K562 (cell line): ENCODE data around the gene USP16. TPM values are rescaled to one million over a fixed set of nuclear protein-coding genes. Genes with fewer than 3 reads are reported as not detected.

Experiments used
- CBFA2T2 ChIP-seq: fragments of 450-650 bp; conservative IDR thresholded peaks from 2 replicates; pipeline ENCODE4 v1.6.1; 2017; ENCODE audit warnings: mild to moderate bottlenecking
- CHD2 ChIP-seq: IDR thresholded peaks from 2 replicates; pipeline ENCODE4 v1.6.1; 2011; ENCODE audit warnings: low read depth, low read length
- EWSR1 ChIP-seq: fragments of 450-650 bp; IDR thresholded peaks from 2 replicates; pipeline ENCODE4 v1.6.1; 2018; ENCODE audit warnings: borderline replicate concordance, mild to moderate bottlenecking, low read depth, moderate library complexity; ENCODE audit not compliant: partially characterized antibody
- FOXM1 ChIP-seq, 2 experiments: fragments of 450-650 bp in 1 of 2; sonication (generic) in 1 of 2; formaldehyde crosslinking in 1 of 2; IDR thresholded peaks; 2 replicates each; pipeline versions ENCODE4 v1.6.1 to v1.9.0; 2017 to 2022; ENCODE audit warnings: low read depth in 2 of 2, mild to moderate bottlenecking in 2 of 2, missing genetic modification reagents in 1 of 2, moderate library complexity in 1 of 2
- HDAC2 ChIP-seq: fragments of 450-650 bp; IDR thresholded peaks from 2 replicates; pipeline ENCODE4 v1.6.1; 2016; ENCODE audit warnings: mild to moderate bottlenecking
- KDM2B ChIP-seq: fragments of 250-450 bp; sonication (Bioruptor Pico); IDR thresholded peaks from 2 replicates; pipeline ENCODE4 v1.8.0; 2021; ENCODE audit warnings: mild to moderate bottlenecking, moderate library complexity
- PHTF2 ChIP-seq: fragments of 250-450 bp; sonication (Bioruptor Pico); IDR thresholded peaks from 2 replicates; pipeline ENCODE4 v1.5.0; 2021; ENCODE audit warnings: mild to moderate bottlenecking
- SMARCE1 ChIP-seq: fragments of 450-650 bp; IDR thresholded peaks from 2 replicates; pipeline ENCODE4 v1.7.1; 2016; ENCODE audit warnings: mild to moderate bottlenecking
- STAG1 ChIP-seq: sonication (generic); formaldehyde crosslinking; IDR thresholded peaks from 2 replicates; pipeline ENCODE4 v1.5.0; 2020; ENCODE audit warnings: missing genetic modification reagents, borderline replicate concordance
- STAT5A ChIP-seq: IDR thresholded peaks from 2 replicates; pipeline ENCODE4 v1.6.1; 2012; ENCODE audit warnings: low read length, inconsistent platforms, borderline replicate concordance
- TAF15 ChIP-seq: fragments of 200-400 bp; formaldehyde crosslinking; IDR thresholded peaks from 2 replicates; pipeline ENCODE4 v1.6.1; 2017; ENCODE audit warnings: mild to moderate bottlenecking, low read depth, low read length, moderate library complexity
- TAF9B ChIP-seq: fragments of 450-650 bp; IDR thresholded peaks from 2 replicates; pipeline ENCODE4 v1.6.1; 2018; ENCODE audit warnings: mild to moderate bottlenecking; ENCODE audit not compliant: partially characterized antibody
- ZBTB1 ChIP-seq: sonication (generic); formaldehyde crosslinking; IDR thresholded peaks from 2 replicates; pipeline ENCODE4 v1.8.1; 2023; ENCODE audit warnings: missing genetic modification reagents, low read depth, mild to moderate bottlenecking, borderline replicate concordance
- ZNF274 ChIP-seq: IDR thresholded peaks from 2 replicates; pipeline ENCODE4 v1.6.1; 2011; ENCODE audit warnings: low read depth, mild to moderate bottlenecking, low read length, moderate library complexity, borderline replicate concordance
- ZNF354B ChIP-seq: fragments of 250-450 bp; sonication (Bioruptor Pico); IDR thresholded peaks from 2 replicates; pipeline ENCODE4 v1.4.0; 2020
- polyA plus RNA-seq, 8 experiments: library from polyadenylated mRNA; depleted of rRNA in 4 of 8; stranded (reverse) in 5 of 8; unstranded in 3 of 8; fragments of >200 nt; fragmentation: Nextera tagmentation in 2 of 8; fragmentation: Illumina TruSeq in 1 of 8; extraction: Ambion mirVana in 2 of 8; extraction: Trizol in 1 of 8; gene quantifications; 2 replicates each; pipeline versions ENCODE4 v1.2.1 to v1.2.3, GENCODE V29; 2011 to 2014; ENCODE audit warnings: inconsistent platforms in 1 of 8, missing spikeins in 1 of 8
- total RNA-seq, 7 experiments: library from RNA; depleted of rRNA in 6 of 7; stranded (reverse); fragments of >200 nt in 6 of 7; fragmentation: Illumina TruSeq in 2 of 7; extraction: Trizol in 2 of 7; gene quantifications; 2 replicates each; pipeline versions ENCODE4 v1.2.1 to v1.2.3, GENCODE V29; 2011 to 2021; ENCODE audit warnings: low replicate concordance in 1 of 7
- TF ChIP-seq, protein P1 (sequence below): fragments of 250-450 bp; sonication (Bioruptor Pico); IDR thresholded peaks from 2 replicates; pipeline ENCODE4 v1.5.0; 2022; ENCODE audit warnings: mild to moderate bottlenecking
- TF ChIP-seq, protein P2 (sequence below): fragments of 150-350 bp; IDR thresholded peaks from 2 replicates; pipeline ENCODE4 v1.6.1; 2014; ENCODE audit warnings: low read depth, mild to moderate bottlenecking, low read length, borderline replicate concordance
- TF ChIP-seq, protein P3 (sequence below): IDR thresholded peaks from 2 replicates; pipeline ENCODE4 v1.6.1; 2012; ENCODE audit warnings: low read depth, low read length, improper control_type of control experiment, borderline replicate concordance
- TF ChIP-seq, protein P4 (sequence below): fragments of 450-650 bp; formaldehyde crosslinking; conservative IDR thresholded peaks from 2 replicates; pipeline ENCODE4 v1.4.0; 2022; ENCODE audit warnings: mild to moderate bottlenecking, missing genetic modification characterization

Gene USP16
- total and polyA plus RNA-seq, 9 of the 15 experiments (the other 6 are each of a cell fraction or from before 2014, with no cell fraction given) = 38.4 to 90.9 (median 62.8) TPM

DNA sequence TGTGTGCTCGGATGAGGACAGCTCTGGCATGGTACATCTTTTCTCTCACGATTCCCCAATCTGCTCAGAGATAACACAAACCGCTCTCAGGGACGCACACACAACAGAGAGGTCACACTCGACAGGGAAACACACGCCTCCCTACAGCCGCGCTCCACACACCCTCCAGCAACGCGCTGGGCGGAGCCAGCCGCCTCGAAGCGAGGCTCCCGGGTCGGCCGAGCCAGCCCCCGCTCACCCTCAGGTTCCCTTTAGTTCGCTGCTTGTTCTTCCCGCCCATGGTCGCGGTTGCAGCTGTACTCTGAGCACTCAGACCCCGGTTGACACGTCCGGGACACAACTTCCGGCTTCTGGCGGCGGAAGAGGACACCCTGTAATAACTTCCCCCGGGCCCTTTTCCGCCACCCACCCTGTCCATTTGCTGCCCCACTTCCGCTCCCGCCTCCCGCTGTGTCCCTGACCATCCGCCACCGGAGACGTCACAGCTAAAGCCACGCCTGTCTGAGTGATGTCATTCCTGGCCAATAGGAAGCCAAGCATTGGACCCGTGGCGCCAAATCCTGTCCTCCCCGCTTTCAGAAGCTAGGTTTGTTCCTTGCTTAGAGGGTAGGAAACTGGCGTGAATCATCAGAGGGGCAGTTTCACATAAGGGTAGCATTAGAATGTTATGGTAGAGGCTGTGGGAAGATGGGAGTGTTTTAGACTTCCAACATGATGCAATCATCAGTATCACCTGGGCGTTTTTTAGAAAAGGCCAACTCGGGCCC lies 31.8 kb upstream of the USP16 start, which contains the start of gene LTN1 (continued):
- TF ChIP-seq, protein P1, sequence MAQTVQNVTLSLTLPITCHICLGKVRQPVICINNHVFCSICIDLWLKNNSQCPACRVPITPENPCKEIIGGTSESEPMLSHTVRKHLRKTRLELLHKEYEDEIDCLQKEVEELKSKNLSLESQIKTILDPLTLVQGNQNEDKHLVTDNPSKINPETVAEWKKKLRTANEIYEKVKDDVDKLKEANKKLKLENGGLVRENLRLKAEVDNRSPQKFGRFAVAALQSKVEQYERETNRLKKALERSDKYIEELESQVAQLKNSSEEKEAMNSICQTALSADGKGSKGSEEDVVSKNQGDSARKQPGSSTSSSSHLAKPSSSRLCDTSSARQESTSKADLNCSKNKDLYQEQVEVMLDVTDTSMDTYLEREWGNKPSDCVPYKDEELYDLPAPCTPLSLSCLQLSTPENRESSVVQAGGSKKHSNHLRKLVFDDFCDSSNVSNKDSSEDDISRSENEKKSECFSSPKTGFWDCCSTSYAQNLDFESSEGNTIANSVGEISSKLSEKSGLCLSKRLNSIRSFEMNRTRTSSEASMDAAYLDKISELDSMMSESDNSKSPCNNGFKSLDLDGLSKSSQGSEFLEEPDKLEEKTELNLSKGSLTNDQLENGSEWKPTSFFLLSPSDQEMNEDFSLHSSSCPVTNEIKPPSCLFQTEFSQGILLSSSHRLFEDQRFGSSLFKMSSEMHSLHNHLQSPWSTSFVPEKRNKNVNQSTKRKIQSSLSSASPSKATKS (CRISPR knock-in tag) = no peak
- TF ChIP-seq ZNF354B (no peak), CBFA2T2 (no peak), HDAC2 (peak; percentile 82), EWSR1 (no peak), KDM2B (CRISPR knock-in tag) (no peak), TAF15 (no peak), TAF9B (peak; percentile 82), STAT5A (no peak), STAG1 (CRISPR knock-in tag) (no peak), SMARCE1 (peak; percentile 60; the same call in 1 of the 2 replicates), ZNF274 (no peak), CHD2 (peak; percentile 84), PHTF2 (CRISPR knock-in tag) (no peak), FOXM1 (IDR thresholded peaks at IDR 0.05; ENCODE audit: low read depth) (no peak; the same call in none of the 2 replicates), FOXM1 (CRISPR knock-in tag; IDR thresholded peaks at IDR 0.05; ENCODE audit: low read depth) (no peak), ZBTB1 (CRISPR knock-in tag) (no peak)
- TF ChIP-seq, protein P2, sequence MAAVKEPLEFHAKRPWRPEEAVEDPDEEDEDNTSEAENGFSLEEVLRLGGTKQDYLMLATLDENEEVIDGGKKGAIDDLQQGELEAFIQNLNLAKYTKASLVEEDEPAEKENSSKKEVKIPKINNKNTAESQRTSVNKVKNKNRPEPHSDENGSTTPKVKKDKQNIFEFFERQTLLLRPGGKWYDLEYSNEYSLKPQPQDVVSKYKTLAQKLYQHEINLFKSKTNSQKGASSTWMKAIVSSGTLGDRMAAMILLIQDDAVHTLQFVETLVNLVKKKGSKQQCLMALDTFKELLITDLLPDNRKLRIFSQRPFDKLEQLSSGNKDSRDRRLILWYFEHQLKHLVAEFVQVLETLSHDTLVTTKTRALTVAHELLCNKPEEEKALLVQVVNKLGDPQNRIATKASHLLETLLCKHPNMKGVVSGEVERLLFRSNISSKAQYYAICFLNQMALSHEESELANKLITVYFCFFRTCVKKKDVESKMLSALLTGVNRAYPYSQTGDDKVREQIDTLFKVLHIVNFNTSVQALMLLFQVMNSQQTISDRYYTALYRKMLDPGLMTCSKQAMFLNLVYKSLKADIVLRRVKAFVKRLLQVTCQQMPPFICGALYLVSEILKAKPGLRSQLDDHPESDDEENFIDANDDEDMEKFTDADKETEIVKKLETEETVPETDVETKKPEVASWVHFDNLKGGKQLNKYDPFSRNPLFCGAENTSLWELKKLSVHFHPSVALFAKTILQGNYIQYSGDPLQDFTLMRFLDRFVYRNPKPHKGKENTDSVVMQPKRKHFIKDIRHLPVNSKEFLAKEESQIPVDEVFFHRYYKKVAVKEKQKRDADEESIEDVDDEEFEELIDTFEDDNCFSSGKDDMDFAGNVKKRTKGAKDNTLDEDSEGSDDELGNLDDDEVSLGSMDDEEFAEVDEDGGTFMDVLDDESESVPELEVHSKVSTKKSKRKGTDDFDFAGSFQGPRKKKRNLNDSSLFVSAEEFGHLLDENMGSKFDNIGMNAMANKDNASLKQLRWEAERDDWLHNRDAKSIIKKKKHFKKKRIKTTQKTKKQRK = peak; percentile 76
- TF ChIP-seq, protein P3, sequence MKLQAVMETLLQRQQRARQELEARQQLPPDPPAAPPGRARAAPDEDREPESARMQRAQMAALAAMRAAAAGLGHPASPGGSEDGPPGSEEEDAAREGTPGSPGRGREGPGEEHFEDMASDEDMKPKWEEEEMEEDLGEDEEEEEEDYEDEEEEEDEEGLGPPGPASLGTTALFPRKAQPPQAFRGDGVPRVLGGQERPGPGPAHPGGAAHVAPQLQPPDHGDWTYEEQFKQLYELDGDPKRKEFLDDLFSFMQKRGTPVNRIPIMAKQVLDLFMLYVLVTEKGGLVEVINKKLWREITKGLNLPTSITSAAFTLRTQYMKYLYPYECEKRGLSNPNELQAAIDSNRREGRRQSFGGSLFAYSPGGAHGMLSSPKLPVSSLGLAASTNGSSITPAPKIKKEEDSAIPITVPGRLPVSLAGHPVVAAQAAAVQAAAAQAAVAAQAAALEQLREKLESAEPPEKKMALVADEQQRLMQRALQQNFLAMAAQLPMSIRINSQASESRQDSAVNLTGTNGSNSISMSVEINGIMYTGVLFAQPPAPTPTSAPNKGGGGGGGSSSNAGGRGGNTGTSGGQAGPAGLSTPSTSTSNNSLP = no peak
- TF ChIP-seq, protein P4, sequence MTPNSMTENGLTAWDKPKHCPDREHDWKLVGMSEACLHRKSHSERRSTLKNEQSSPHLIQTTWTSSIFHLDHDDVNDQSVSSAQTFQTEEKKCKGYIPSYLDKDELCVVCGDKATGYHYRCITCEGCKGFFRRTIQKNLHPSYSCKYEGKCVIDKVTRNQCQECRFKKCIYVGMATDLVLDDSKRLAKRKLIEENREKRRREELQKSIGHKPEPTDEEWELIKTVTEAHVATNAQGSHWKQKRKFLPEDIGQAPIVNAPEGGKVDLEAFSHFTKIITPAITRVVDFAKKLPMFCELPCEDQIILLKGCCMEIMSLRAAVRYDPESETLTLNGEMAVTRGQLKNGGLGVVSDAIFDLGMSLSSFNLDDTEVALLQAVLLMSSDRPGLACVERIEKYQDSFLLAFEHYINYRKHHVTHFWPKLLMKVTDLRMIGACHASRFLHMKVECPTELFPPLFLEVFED = no peak; the same call in 1 of the 2 replicates
